ENCODE results near the gene ZBTB8B.
"Not testable (repeated sequence)": the region's sequence is repeated elsewhere in the genome, so short reads cannot be mapped to it uniquely, and the experiment has no call there.

Gene ZBTB8B

DNA sequence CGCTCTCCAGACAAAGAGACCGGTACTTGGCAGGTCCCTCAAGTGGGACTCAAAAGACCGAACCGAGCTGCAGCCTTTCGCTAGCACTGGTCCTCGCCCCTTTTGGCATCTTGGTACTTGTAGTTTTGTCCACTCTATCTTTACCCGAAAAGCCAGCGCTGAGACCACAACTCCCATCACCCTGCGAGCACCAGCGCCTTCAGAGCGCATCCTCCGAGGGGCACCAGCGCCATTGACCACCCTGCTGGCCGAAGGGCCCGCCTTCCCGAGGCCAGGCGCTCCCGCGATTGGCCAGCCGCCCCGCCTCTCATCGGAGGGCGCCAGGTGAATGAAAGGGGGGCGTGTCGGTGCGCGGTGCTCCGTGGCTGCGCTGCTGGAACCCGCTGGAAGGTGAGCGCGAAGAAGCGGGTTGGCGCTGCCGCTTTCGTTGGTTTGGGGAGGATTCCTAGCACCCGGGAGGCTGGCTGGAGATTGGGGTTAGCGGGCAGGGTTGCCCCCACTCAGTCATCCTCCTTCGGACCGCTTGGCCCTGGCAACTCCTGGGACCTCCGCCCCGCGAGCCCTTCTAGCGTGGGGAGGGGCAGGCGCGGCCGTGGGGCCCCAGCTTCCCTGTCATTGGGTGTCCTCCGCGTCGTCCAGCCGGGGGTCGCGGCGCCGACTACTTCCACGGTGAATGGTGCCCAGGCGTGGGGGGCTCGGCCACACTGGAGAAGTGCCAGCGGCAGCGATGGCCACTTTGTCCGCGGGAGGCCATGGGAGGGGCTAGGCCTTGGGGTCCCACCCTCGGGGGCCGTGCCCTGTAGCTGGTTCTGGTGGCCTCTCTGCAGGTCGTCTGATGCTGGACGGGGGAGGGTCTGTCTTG, at the start of gene ZBTB8B:
Gene ZBTB8B, plus strand, starts transcription at position 357 of the 862 bp plus-strand sequence. CDS start 5,553 bp downstream, outside the sequence.
- DNase-seq = peak; percentile 43

- DNase-seq = no peak
These were observed 43.1 kb upstream of the ZBTB8B start for GRCh38 chr1:32421775-32422174.

DNA sequence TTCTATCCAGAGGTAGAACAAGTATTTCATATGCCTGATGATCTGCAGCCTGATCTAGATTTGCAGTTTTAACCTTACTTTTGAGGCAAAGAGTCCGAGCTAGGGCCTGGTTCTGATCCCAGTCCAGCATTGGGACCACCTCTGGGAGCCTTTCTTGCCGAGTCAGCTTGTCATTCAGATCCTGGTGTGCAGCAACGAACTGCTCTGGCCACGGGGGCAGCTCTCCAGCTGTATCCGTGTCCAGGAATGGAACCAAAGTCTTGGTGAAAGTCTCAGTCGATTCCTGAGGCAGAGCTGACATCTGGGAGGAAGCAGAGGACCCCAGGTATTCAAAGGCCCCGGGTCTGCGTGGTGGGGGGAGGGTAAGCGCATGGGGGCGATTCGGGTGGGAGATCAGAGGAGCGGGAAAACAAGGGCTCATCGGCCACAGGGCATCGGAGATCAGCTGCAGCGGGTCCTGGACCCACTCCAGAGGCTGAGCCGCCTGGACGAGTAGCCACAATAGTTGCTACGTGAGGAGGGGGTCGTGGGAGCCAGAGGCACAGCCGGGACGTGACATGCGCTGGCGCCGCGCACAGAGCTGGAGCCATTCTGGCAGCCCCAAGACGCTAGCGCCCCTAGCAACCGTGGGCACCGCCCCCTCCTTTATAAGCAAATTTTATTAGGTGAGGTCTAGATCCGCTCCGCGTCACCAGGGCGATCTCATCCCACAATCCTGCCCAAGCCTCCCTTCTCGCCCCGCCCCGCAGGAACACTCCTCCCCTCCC, 38.2 kb upstream of the ZBTB8B start:
- DNase-seq = no peak

DNA sequence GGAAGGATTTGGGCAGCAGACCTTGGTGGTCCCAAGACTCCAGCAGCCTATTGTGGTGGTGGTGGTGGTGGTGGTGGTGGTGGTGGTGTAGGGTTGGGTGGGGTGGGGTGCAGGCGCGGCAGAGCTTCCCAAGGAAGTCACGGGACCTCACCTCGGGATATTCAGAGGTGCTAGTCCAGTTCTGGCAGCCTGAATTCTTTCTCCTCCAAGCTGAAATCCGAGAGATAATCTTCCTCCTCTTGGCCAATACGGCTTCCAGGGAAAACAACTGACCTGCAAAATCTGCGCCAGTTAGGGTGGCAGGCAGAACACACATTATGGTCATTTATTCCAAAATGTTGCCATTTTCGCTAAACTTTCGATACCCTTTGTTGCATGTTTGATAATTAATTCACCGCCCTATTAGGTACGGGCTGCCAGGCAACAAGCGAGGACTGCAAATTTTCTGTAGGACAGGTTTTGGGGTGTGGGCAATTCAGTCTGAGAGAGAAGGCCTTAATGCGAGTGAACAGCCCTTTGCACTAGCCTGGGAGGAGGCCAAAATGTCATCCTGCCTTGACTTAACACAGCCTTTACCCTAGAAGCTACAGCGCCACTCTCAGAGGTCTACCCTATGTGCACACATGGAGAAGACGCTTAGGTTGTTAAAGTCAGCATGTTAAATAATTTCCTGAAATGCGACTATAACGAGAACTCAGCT, 37.5 kb upstream of the ZBTB8B start:
- DNase-seq = no peak

GRCh38 chr1:32431736-32432400, 33.0 kb upstream of the ZBTB8B start:
- DNase-seq = no peak

DNA sequence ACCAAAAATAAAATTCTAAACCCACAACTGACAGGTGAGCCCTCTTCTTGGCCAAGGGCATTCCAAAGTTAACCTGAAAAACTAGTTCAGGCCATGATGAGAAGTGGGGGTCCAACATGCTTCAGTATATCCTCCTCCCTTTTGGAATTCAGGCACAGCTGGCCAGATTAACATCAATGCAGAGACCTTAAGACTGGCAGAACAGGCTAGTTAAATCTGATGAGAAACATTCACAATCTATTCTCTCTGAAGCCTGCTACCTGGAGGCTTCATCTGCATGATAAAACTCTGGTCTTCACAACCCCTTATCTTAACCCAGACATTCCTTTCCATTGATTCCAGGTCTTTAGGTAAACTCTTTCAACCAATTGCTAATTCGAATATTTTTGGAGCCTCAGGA, 26.7 kb upstream of the ZBTB8B start:
- no peak for DNase-seq

DNA sequence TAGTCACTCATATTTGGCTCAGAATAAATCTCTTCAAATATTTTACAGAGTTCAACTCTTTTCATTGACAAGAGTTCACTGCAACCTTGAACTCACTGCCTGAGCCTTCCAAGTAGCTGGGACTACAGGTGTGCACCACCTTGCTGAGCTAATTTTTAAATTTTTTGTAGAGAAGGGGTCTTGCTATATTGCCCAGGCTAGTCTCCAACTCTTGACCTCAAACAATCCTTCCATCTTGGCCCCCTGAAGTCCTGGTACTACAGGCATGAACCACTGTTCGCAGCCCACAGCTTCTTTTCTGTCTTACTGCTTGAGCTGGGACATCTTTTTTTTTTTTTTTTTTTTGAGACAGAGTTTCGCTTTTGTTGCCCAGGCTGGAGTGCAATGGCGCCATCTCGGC, 26.1 kb upstream of the ZBTB8B start:
- not testable (repeated sequence) for DNase-seq

- DNase-seq = not testable (repeated sequence)
These were observed 23.4 kb upstream of the ZBTB8B start for GRCh38 chr1:32441467-32441866.

DNA sequence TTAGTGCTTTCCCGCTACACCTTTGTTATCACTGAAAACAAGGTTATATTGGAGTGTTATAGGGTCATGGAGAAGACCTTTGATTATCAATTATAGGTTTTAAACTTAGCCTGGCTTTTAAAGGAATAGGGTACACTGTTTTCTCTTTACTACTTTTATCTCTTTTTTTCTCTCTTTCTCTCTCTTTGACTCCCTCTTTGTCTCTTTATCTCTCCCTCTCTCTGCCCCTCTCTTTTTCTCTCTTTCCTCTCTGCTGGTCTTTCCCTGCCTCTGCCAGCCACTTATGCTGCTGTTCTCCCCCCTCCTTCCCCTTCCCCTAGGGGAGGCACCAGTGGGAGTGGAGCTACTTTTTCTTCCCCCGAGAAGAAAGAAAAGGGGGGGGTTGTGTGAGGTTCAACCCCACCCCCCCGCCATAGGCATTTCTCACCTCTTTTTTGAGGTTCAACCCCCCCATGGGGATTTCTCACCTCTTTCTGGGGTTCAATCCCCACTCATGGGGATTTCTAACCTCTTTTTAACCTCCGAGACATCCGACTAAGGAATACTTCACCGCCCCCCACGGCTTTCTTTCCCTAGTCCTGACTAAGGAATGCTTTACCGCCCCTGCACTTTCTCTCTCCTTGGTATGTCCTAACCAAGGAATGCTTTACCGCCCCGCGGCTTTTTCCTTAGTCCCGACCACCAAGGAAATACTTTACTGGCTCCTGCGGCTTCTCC, 17.2 kb upstream of the ZBTB8B start:
- DNase-seq = no peak

GRCh38 chr1:32448186-32448772, 16.6 kb upstream of the ZBTB8B start:
- peak; percentile 19 for DNase-seq

GRCh38 chr1:32448773-32449456, 16.0 kb upstream of the ZBTB8B start:
- DNase-seq = no peak

DNA sequence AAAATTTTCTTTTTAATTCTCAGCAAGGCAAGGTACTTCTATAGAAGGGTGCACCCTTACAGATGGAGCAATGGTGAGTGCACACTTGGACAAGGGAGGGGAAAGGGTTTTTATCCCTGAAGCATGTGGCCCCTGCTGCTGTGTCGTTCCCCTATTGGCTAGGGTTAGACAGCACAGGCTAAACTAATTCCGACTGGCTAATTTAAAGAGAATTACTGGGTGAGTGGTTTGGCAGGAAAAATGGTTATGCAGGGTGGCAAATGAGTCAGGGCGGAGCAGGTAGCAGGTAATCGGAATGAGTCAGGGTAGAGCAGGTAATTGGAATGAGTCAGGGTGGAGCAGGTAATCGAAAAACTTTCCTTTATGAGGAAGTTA, 15.4 kb upstream of the ZBTB8B start:
- DNase-seq = not testable (repeated sequence)

- no peak for DNase-seq
These were observed 10.1 kb upstream of the ZBTB8B start for GRCh38 chr1:32454726-32455125.

DNA sequence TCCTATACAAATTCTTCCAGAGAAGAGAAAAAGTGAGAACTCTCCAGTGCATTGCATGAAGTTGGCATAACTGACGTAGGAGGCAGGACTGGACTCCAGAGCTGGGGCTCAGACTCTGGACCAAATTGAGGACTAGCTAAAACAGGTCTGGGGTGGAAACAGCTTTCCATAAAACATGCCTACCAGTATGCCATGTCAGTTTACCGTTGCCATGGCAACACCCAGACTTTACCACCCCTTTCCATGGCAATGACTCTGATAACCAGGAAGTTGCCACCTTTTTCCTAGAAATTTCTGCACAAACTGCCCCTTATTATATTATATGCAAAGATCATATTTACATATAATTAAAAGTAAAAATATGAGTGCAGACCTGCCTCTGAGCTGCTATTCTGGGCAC, 8.9 kb upstream of the ZBTB8B start:
- no peak for DNase-seq

DNA sequence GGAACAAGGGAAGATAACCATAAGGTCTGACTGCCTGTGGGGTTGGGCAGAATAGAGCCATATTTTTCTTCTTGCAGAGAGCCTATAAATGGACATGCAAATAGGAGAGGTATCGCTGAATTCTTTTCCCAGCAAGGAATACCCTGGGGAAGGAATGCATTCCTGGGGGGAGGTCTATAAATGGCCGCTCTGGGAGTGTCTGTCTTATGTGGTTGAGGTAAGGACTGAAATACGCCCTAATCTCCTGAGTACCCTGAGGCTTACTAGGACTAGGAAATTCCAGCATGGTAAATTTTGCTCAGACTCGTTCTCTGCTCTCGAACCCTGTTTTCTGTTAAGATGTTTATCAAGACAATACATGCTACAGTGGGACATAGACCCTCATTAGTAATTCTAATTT, 6.1 kb upstream of the ZBTB8B start:
- not testable (repeated sequence) for DNase-seq

DNA sequence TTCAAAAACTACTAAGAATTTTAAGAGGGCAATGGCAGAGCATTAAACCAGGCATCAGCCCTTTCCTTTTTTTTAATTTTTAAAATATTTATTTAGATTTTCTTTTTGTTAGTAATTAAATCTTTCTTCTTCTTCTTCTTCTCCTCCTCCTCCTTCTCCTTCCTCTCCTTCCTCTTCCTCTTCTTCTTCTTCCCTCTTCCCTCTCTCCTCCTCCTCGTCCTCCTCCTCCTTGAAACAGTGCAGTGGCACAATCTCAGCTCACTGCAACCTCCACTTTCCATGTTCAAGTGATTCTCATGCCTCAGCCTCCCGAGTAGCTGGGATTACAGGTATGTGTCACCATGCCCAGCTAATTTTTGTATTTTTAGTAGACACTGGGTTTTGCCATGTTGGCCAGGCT, 1.9 kb upstream of the ZBTB8B start:
- not testable (repeated sequence) for DNase-seq

DNA sequence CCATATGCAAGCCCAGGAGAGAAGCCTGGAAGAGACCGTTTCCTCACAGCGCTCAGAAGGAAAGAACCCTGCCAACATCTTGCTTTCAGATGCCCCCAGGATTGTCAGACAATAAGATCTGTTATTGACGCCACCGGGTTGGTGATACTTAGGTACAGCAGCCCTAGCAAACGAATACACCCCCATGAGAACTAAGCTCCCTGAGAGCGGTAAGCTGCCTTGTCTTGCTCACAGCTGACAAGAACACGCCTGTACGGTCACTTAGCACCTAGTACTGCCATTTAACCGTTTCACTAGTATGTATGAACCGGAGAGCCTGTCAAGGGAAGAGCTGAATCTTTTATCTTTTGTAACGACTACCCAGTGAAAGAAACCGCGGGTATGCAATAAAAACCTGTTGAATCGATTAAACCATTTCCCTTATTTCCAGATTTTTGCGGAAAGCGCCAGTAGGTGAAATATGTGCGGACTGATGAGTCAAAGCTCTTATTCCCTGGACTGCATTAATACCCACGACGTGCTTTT, 619 bp upstream of the ZBTB8B start:
- DNase-seq = no peak

DNA sequence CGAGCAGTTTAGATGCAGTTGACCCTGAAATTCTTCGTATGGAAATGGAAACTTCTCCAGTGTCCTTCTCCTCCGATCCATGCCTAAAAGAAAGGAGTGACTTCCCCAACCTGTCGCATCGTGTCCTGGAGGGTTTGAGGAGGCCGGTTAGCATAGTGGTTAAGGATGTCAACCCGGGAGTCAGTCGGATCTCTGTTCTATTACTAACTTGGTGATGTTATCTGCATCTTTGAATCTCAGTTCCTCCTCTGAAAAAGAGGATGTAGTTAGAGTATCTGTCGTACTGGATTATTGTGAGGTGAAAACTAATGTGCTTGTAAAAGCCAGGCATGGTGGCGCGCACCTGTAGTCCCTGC, 684 bp downstream of the ZBTB8B start:
- DNase-seq = no peak

DNA sequence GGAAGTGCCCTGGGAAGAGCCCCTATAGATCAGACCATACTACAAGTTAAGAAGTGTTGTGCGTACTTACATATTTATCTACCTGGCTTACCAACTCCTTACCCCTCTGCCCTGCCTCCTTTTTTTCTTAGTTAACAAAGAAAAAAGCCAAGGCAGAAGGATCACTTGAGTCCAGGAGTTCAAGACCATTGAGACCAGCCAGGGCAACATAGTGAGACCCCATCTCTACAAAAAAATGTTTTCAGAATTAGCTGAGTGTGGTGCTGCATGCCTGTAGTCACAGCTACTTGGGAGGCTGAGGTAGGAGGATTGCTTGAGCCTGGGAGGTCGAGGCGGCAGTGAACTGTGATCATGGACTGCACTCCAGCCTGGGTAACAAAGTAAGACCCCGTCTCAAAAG, 1.9 kb downstream of the ZBTB8B start:
- no peak for DNase-seq

GRCh38 chr1:32468791-32469190, 3.9 kb downstream of the ZBTB8B start:
- no peak for DNase-seq

- no peak for DNase-seq
These were observed 5.6 kb downstream of the ZBTB8B start for GRCh38 chr1:32470431-32470830.
